Keratinocyte (primary cell): Measurements from ENCODE around the gene EXD3.

Experiments used
- EZH2 ChIP-seq: IDR thresholded peaks from one replicate; pipeline ENCODE4 v1.6.1; 2012; ENCODE audit warnings: inconsistent platforms, mild to moderate bottlenecking, low read length, moderate library complexity
- TF ChIP-seq, protein P1 (sequence below), 3 experiments: IDR thresholded peaks in 1 of 3; conservative IDR thresholded peaks in 1 of 3; optimal IDR thresholded peaks in 1 of 3; 2 replicates in 2 of 3; 3 replicates in 1 of 3; pipeline versions ENCODE3 to v1.5.1; 2011; ENCODE audit warnings: low read length in 3 of 3, mild to moderate bottlenecking in 3 of 3, moderate library complexity in 2 of 3, control low read depth in 1 of 3, inconsistent platforms in 1 of 3; ENCODE audit not compliant: insufficient read depth in 2 of 3; ENCODE audit errors: extremely low read depth in 1 of 3

DNA sequence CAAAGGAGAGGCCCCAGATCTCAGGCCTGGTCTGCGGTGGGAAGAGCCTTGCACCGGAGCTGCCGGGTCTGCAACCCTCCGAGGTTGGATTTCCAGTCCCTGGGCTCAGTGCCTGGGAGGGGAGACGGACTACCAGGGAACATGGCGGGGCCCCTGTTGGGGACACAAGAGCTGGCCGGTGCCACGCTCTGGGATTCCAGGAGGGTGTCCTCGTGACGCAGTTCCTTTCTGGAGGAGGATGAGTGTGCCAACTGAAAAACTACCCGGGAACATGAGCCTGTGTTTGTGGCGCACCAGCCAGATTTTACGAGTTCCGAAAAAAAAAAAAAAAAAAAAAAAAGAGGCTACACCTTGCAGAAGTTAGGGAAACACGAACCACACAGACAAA is 129.9 kb downstream of the EXD3 start:
- TF ChIP-seq, protein P1, sequence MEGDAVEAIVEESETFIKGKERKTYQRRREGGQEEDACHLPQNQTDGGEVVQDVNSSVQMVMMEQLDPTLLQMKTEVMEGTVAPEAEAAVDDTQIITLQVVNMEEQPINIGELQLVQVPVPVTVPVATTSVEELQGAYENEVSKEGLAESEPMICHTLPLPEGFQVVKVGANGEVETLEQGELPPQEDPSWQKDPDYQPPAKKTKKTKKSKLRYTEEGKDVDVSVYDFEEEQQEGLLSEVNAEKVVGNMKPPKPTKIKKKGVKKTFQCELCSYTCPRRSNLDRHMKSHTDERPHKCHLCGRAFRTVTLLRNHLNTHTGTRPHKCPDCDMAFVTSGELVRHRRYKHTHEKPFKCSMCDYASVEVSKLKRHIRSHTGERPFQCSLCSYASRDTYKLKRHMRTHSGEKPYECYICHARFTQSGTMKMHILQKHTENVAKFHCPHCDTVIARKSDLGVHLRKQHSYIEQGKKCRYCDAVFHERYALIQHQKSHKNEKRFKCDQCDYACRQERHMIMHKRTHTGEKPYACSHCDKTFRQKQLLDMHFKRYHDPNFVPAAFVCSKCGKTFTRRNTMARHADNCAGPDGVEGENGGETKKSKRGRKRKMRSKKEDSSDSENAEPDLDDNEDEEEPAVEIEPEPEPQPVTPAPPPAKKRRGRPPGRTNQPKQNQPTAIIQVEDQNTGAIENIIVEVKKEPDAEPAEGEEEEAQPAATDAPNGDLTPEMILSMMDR (optimal IDR thresholded peaks at IDR 0.05 in 1 of 3, IDR thresholded peaks at IDR 0.05 in 1 of 3, conservative IDR thresholded peaks at IDR 0.05 in 1 of 3; ENCODE audit: extremely low read depth in 1 of 3, insufficient read depth in 2 of 3, low read length in 3 of 3) = no peak
- no peak for TF ChIP-seq EZH2
